ENCODE data around the gene HIC1. TPM values are rescaled to one million over a fixed set of nuclear protein-coding genes. Genes with fewer than 3 reads are reported as not detected.

Gene HIC1
- total and polyA plus RNA-seq, 2 donors (not counting 1 experiment from before 2014, with no cell fraction given) = 11.3 to 29.1 TPM

DNA sequence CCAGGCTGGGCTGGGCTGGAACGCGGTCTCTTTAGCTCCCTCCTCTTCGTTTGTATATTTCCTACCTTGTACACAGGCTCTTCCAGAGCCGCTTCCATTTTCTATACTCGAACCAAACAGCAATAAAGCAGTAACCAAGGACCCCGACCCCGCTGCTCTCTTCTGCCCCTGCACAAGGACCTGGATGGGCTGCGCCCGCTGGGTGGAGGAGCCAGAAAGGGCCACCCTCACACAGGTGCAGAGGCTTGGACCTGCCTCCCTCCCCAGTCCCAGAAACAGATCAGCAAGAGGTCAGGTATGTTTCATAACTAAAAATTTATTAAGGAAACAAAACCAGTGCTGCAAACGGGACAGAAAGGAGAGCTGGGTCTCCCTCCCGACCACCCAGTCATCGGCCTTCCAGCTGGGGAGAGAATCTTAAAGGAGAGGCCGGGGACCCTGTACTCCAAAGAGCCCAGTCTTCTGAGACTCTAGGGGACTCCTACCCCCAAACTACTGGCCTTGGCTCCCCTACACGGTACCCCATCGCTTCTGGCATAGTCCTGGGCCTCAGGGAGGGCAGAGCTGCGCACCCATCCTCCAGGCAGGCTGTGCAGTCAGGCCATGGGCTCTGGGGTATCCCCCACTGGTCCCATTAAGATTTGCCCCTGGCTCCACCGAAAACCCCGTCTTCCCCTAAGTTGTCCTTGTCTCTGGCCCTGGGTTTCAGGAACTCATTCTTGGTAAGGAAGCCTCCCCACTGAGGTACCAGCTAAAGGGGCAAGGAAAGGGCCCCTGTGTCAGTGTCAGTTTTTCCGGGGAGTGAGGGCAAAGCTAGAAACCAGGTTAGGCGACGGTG is 4.9 kb downstream of the HIC1 start:
- Histone ChIP-seq H3K36me3 (ENCODE audit: control insufficient read depth, insufficient read depth, low read length) (peaks cover 36% of the 10 kb centered on the region), H4K20me1 (ENCODE audit: control insufficient read depth, extremely low read depth, insufficient read depth, low read length) (no peaks in the 10 kb centered on the region), H3K4me1 (ENCODE audit: control insufficient read depth, extremely low read depth, insufficient read depth, low read length) (peaks cover 52% of the 10 kb centered on the region), H3K79me2 (ENCODE audit: control insufficient read depth, insufficient read depth, low read length) (peaks cover 70% of the 10 kb centered on the region), H3K9ac (ENCODE audit: insufficient read depth, low read length) (peak overlapping the region; percentile 90), H3K9me3 (ENCODE audit: control insufficient read depth, insufficient read depth, low read depth, low read length) (no peaks in the 10 kb centered on the region), H3K27ac (ENCODE audit: insufficient read depth, low read length) (peak overlapping the region; percentile 85), H2AFZ (ENCODE audit: low read length) (no peak overlapping the region), H3K4me2 (ENCODE audit: extremely low read depth, insufficient read depth, low read length) (peak overlapping the region; percentile 75), H3K4me3 (replicated peaks in 1 of 4; ENCODE audit: control extremely low read depth in 1 of 4, insufficient read depth in 1 of 4, low read depth in 3 of 4, low read length in 4 of 4) (peak overlapping the region in 1 of 4 experiments; percentile 80), H3K27me3 (ENCODE audit: control insufficient read depth, insufficient read depth, low read length) (no peaks in the 10 kb centered on the region)
- no peak for DNase-seq (ENCODE audit: low read depth in 2 of 2)
- TF ChIP-seq, protein P1, sequence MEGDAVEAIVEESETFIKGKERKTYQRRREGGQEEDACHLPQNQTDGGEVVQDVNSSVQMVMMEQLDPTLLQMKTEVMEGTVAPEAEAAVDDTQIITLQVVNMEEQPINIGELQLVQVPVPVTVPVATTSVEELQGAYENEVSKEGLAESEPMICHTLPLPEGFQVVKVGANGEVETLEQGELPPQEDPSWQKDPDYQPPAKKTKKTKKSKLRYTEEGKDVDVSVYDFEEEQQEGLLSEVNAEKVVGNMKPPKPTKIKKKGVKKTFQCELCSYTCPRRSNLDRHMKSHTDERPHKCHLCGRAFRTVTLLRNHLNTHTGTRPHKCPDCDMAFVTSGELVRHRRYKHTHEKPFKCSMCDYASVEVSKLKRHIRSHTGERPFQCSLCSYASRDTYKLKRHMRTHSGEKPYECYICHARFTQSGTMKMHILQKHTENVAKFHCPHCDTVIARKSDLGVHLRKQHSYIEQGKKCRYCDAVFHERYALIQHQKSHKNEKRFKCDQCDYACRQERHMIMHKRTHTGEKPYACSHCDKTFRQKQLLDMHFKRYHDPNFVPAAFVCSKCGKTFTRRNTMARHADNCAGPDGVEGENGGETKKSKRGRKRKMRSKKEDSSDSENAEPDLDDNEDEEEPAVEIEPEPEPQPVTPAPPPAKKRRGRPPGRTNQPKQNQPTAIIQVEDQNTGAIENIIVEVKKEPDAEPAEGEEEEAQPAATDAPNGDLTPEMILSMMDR (conservative IDR thresholded peaks at IDR 0.05 in 1 of 2, IDR thresholded peaks at IDR 0.05 in 1 of 2; ENCODE audit: low read depth in 1 of 2, low read length in 2 of 2) = no peak
- TF ChIP-seq EZH2 (IDR thresholded peaks at IDR 0.05; ENCODE audit: low read length, missing control alignments) = no peak

DNA sequence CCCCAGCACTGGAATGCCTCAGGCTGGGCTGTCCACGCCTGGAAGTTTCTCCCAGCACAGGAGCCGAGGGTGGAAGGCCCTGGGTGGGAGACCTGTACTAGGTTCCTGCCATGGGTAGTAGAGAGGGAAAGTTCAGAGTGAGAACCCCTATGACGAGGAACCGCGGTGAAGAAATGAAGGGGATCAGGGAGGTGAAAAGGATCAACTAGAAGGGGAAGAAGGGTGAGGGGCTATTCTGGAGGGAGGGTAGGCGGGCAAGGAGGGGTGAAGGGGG is 5.4 kb downstream of the HIC1 start:
- TF ChIP-seq, protein P1 (conservative IDR thresholded peaks at IDR 0.05 in 1 of 2, IDR thresholded peaks at IDR 0.05 in 1 of 2; ENCODE audit: low read depth in 1 of 2, low read length in 2 of 2) = no peak
- no peak for TF ChIP-seq EZH2 (IDR thresholded peaks at IDR 0.05; ENCODE audit: low read length, missing control alignments)
- H3K9ac ChIP-seq (ENCODE audit: insufficient read depth, low read length) = peak overlapping the region; percentile 46

DNA sequence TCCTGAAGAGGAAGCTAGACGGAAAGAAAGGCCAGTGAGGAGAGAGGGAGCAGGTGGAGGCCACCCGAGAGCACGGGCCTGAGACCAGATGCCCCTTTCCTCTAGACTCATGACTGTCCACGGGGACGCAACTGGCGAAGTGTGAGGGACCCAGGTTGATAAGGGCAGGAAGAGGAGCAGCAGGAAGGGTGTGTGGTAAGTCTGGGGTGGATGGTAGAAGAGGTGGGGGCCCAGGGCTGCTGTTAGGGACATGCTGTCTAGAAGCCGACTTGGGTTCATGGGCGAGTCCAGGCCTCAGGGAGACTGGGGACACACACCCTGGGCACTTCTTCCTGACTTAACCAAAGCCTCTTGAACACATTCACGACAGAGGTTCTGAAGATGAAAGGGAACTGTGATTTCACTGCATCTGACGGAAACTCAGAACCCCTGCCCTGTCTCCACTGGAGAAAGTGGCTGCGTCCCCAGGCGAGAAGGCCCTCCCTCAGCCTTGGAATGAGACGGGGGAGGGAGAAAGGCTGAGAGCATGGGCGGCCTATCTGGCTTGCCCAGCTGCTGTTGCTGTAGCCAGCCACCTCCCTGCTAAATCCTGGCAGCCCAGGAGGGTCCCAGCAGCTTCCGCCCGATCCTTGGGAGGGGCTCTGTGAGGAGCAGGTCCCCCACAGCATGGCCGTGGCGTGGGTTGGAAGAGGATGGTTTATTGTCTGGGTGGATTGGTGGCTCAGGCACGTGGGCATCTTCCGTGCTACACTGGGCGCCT is 6.0 kb downstream of the HIC1 start:
- Histone ChIP-seq H3K79me2 (ENCODE audit: control insufficient read depth, insufficient read depth, low read length) (peaks cover 64% of the 10 kb centered on the region), H3K36me3 (ENCODE audit: control insufficient read depth, insufficient read depth, low read length) (peaks cover 40% of the 10 kb centered on the region), H2AFZ (ENCODE audit: low read length) (no peak overlapping the region), H3K4me3 (replicated peaks in 1 of 4; ENCODE audit: control extremely low read depth in 1 of 4, insufficient read depth in 1 of 4, low read depth in 3 of 4, low read length in 4 of 4) (peak overlapping the region in 1 of 4 experiments; percentile 6), H3K27me3 (ENCODE audit: control insufficient read depth, insufficient read depth, low read length) (no peaks in the 10 kb centered on the region), H4K20me1 (ENCODE audit: control insufficient read depth, extremely low read depth, insufficient read depth, low read length) (no peaks in the 10 kb centered on the region), H3K4me1 (ENCODE audit: control insufficient read depth, extremely low read depth, insufficient read depth, low read length) (peaks cover 62% of the 10 kb centered on the region), H3K27ac (ENCODE audit: insufficient read depth, low read length) (peak overlapping the region; percentile 85), H3K4me2 (ENCODE audit: extremely low read depth, insufficient read depth, low read length) (no peak overlapping the region), H3K9me3 (ENCODE audit: control insufficient read depth, insufficient read depth, low read depth, low read length) (no peaks in the 10 kb centered on the region), H3K9ac (ENCODE audit: insufficient read depth, low read length) (peak overlapping the region; percentile 46)
- TF ChIP-seq EZH2 (IDR thresholded peaks at IDR 0.05; ENCODE audit: low read length, missing control alignments) = no peak
- TF ChIP-seq, protein P1 (conservative IDR thresholded peaks at IDR 0.05 in 1 of 2, IDR thresholded peaks at IDR 0.05 in 1 of 2; ENCODE audit: low read depth in 1 of 2, low read length in 2 of 2) = no peak
- peak; percentile 31 to 36 for DNase-seq (ENCODE audit: low read depth in 2 of 2)

More for the DNA sequence above, 5.4 kb downstream of the HIC1 start:
- H3K4me3 ChIP-seq (replicated peaks in 1 of 4; ENCODE audit: control extremely low read depth in 1 of 4, insufficient read depth in 1 of 4, low read depth in 3 of 4, low read length in 4 of 4) = peak overlapping the region in 1 of 4 experiments; percentile 80
- no peak for DNase-seq (ENCODE audit: low read depth in 2 of 2)
- H2AFZ ChIP-seq (ENCODE audit: low read length) = no peak overlapping the region
- peak overlapping the region; percentile 59 for H3K4me2 ChIP-seq (ENCODE audit: extremely low read depth, insufficient read depth, low read length)
- H3K79me2 ChIP-seq (ENCODE audit: control insufficient read depth, insufficient read depth, low read length) = peaks cover 67% of the 10 kb centered on the region
- H3K36me3 ChIP-seq (ENCODE audit: control insufficient read depth, insufficient read depth, low read length) = peaks cover 40% of the 10 kb centered on the region
- H3K4me1 ChIP-seq (ENCODE audit: control insufficient read depth, extremely low read depth, insufficient read depth, low read length) = peaks cover 58% of the 10 kb centered on the region
- no peaks in the 10 kb centered on the region for H4K20me1 ChIP-seq (ENCODE audit: control insufficient read depth, extremely low read depth, insufficient read depth, low read length)
- no peaks in the 10 kb centered on the region for H3K27me3 ChIP-seq (ENCODE audit: control insufficient read depth, insufficient read depth, low read length)
- H3K9me3 ChIP-seq (ENCODE audit: control insufficient read depth, insufficient read depth, low read depth, low read length) = no peaks in the 10 kb centered on the region
- H3K27ac ChIP-seq (ENCODE audit: insufficient read depth, low read length) = peak overlapping the region; percentile 85
